Measurements from ENCODE around the gene RAB7A. TPM values are rescaled to one million over a fixed set of nuclear protein-coding genes. Genes with fewer than 3 reads are reported as not detected.
A peak's percentile ranks its signal among the peaks of the same experiment; 100 is the strongest.

Gene RAB7A
- total RNA-seq (38.0 TPM), polyA plus RNA-seq (179 TPM)

- Histone ChIP-seq H3K36me3 (ENCODE audit: insufficient read depth) (no peaks in the 10 kb centered on the region), H3K27ac (ENCODE audit: low read depth) (peak within 1 kb of the TSS; percentile 94), H3K4me3 (ENCODE audit: low read depth, low read length) (peak within 1 kb of the TSS; percentile 96), H3K4me1 (ENCODE audit: insufficient read depth) (peaks cover 2% of the 10 kb centered on the region)
- WGBS = under 1% methylated on average over 93 of the region's 93 CpGs
- peak; percentile 94 for DNase-seq (ENCODE audit: extremely low spot score)
Observed at GRCh38 chr3:128726023-128727016, at the start of gene RAB7A. RAB7A (plus strand) TSS chr3:128726183; CDS start chr3:128795368, 69,185 bp downstream.

- Histone ChIP-seq H3K27ac (ENCODE audit: low read depth) (no peak overlapping the region), H3K4me1 (ENCODE audit: insufficient read depth) (no peaks in the 10 kb centered on the region), H3K4me3 (ENCODE audit: low read depth, low read length) (no peak overlapping the region), H3K36me3 (ENCODE audit: insufficient read depth) (no peaks in the 10 kb centered on the region)
- no peak for DNase-seq (ENCODE audit: extremely low spot score)
- WGBS = 94% methylated on average over 2 of the region's 2 CpGs
Observed at GRCh38 chr3:128679338-128679737, 46.6 kb upstream of the RAB7A start.

- Histone ChIP-seq H3K36me3 (ENCODE audit: insufficient read depth) (no peaks in the 10 kb centered on the region), H3K4me1 (ENCODE audit: insufficient read depth) (no peaks in the 10 kb centered on the region), H3K4me3 (ENCODE audit: low read depth, low read length) (peak overlapping the region; percentile 55), H3K27ac (ENCODE audit: low read depth) (peak overlapping the region; percentile 95)
- peak; percentile 95 for DNase-seq (ENCODE audit: extremely low spot score)
- under 1% methylated on average over 67 of the region's 67 CpGs for WGBS
Observed at GRCh38 chr3:128680603-128681368, 45.2 kb upstream of the RAB7A start.

- DNase-seq (ENCODE audit: extremely low spot score) = peak; percentile 18
- H3K4me1 ChIP-seq (ENCODE audit: insufficient read depth) = no peaks in the 10 kb centered on the region
- 40% methylated on average over 9 of the region's 9 CpGs for WGBS
- H3K36me3 ChIP-seq (ENCODE audit: insufficient read depth) = no peaks in the 10 kb centered on the region
- peak overlapping the region; percentile 55 for H3K4me3 ChIP-seq (ENCODE audit: low read depth, low read length)
- H3K27ac ChIP-seq (ENCODE audit: low read depth) = peak overlapping the region; percentile 95
Observed at GRCh38 chr3:128681369-128681829, 44.6 kb upstream of the RAB7A start.

- 63% methylated on average over 3 of the region's 3 CpGs for WGBS
Observed at GRCh38 chr3:128683957-128684356, 42.0 kb upstream of the RAB7A start.

GRCh38 chr3:128684986-128685726 lies 40.8 kb upstream of the RAB7A start:
- no peak for DNase-seq (ENCODE audit: extremely low spot score)
- 90% methylated on average over 11 of the region's 11 CpGs for WGBS

More at GRCh38 chr3:128683957-128684356, 42.0 kb upstream of the RAB7A start:
- Histone ChIP-seq H3K4me3 (ENCODE audit: low read depth, low read length) (no peak overlapping the region), H3K4me1 (ENCODE audit: insufficient read depth) (no peaks in the 10 kb centered on the region), H3K36me3 (ENCODE audit: insufficient read depth) (no peaks in the 10 kb centered on the region), H3K27ac (ENCODE audit: low read depth) (no peak overlapping the region)
- DNase-seq (ENCODE audit: extremely low spot score) = no peak

GRCh38 chr3:128686465-128686864 lies 39.5 kb upstream of the RAB7A start:
- no peak overlapping the region for H3K4me3 ChIP-seq (ENCODE audit: low read depth, low read length)
- H3K4me1 ChIP-seq (ENCODE audit: insufficient read depth) = no peaks in the 10 kb centered on the region
- WGBS = 96% methylated on average over 8 of the region's 8 CpGs
- H3K27ac ChIP-seq (ENCODE audit: low read depth) = no peak overlapping the region
- H3K36me3 ChIP-seq (ENCODE audit: insufficient read depth) = no peaks in the 10 kb centered on the region
- DNase-seq (ENCODE audit: extremely low spot score) = no peak

More at GRCh38 chr3:128684986-128685726, 40.8 kb upstream of the RAB7A start:
- H3K4me1 ChIP-seq (ENCODE audit: insufficient read depth) = no peaks in the 10 kb centered on the region
- no peak overlapping the region for H3K27ac ChIP-seq (ENCODE audit: low read depth)
- no peaks in the 10 kb centered on the region for H3K36me3 ChIP-seq (ENCODE audit: insufficient read depth)
- H3K4me3 ChIP-seq (ENCODE audit: low read depth, low read length) = no peak overlapping the region

GRCh38 chr3:128689060-128689459 lies 36.9 kb upstream of the RAB7A start:
- WGBS = 94% methylated on average over 5 of the region's 5 CpGs

GRCh38 chr3:128693696-128694095 lies 32.3 kb upstream of the RAB7A start:
- no peaks in the 10 kb centered on the region for H3K4me1 ChIP-seq (ENCODE audit: insufficient read depth)
- no peak overlapping the region for H3K4me3 ChIP-seq (ENCODE audit: low read depth, low read length)
- H3K36me3 ChIP-seq (ENCODE audit: insufficient read depth) = no peaks in the 10 kb centered on the region
- 48% methylated on average over 2 of the region's 2 CpGs for WGBS
- H3K27ac ChIP-seq (ENCODE audit: low read depth) = no peak overlapping the region
- no peak for DNase-seq (ENCODE audit: extremely low spot score)

More at GRCh38 chr3:128689060-128689459, 36.9 kb upstream of the RAB7A start:
- Histone ChIP-seq H3K36me3 (ENCODE audit: insufficient read depth) (no peaks in the 10 kb centered on the region), H3K4me1 (ENCODE audit: insufficient read depth) (no peaks in the 10 kb centered on the region), H3K27ac (ENCODE audit: low read depth) (no peak overlapping the region), H3K4me3 (ENCODE audit: low read depth, low read length) (no peak overlapping the region)
- DNase-seq (ENCODE audit: extremely low spot score) = no peak

GRCh38 chr3:128697341-128697740 lies 28.6 kb upstream of the RAB7A start:
- Histone ChIP-seq H3K27ac (ENCODE audit: low read depth) (no peak overlapping the region), H3K36me3 (ENCODE audit: insufficient read depth) (no peaks in the 10 kb centered on the region), H3K4me3 (ENCODE audit: low read depth, low read length) (no peak overlapping the region), H3K4me1 (ENCODE audit: insufficient read depth) (no peaks in the 10 kb centered on the region)
- 95% methylated on average over 8 of the region's 8 CpGs for WGBS
- no peak for DNase-seq (ENCODE audit: extremely low spot score)

GRCh38 chr3:128698211-128699047 lies 27.6 kb upstream of the RAB7A start:
- Histone ChIP-seq H3K4me3 (ENCODE audit: low read depth, low read length) (peak overlapping the region; percentile 45), H3K4me1 (ENCODE audit: insufficient read depth) (no peaks in the 10 kb centered on the region), H3K36me3 (ENCODE audit: insufficient read depth) (no peaks in the 10 kb centered on the region), H3K27ac (ENCODE audit: low read depth) (peak overlapping the region; percentile 64)
- 1% methylated on average over 53 of the region's 53 CpGs for WGBS
- no peak for DNase-seq (ENCODE audit: extremely low spot score)
